HepG2 (cell line): ENCODE measurements around the gene LOX. TPM values are rescaled to one million over a fixed set of nuclear protein-coding genes. Genes with fewer than 3 reads are reported as not detected.

Experiments
- BATF2 ChIP-seq: sonication (generic); formaldehyde crosslinking; IDR thresholded peaks from 2 replicates; pipeline ENCODE4 v1.8.0; 2022; ENCODE audit warnings: mild to moderate bottlenecking, missing genetic modification reagents, moderate library complexity
- DZIP1 ChIP-seq: sonication (generic); formaldehyde crosslinking; IDR thresholded peaks from 2 replicates; pipeline ENCODE4 v1.5.0; 2020; ENCODE audit warnings: mild to moderate bottlenecking, missing genetic modification reagents
- HMGXB4 ChIP-seq, 2 experiments: sonication (generic) in 1 of 2; formaldehyde crosslinking in 1 of 2; IDR thresholded peaks; 2 replicates each; pipeline versions ENCODE4 v1.4.0 to v1.6.1; 2018 to 2020; ENCODE audit warnings: missing genetic modification reagents in 2 of 2, borderline replicate concordance in 1 of 2, low read depth in 1 of 2, mild to moderate bottlenecking in 1 of 2, missing biosample characterization in 1 of 2
- MXD1 ChIP-seq: sonication (generic); formaldehyde crosslinking; IDR thresholded peaks from 2 replicates; pipeline ENCODE4 v1.4.0; 2020; ENCODE audit warnings: mild to moderate bottlenecking, missing genetic modification reagents
- SRY ChIP-seq: sonication (generic); formaldehyde crosslinking; IDR thresholded peaks from 2 replicates; pipeline ENCODE4 v1.8.0; 2022; ENCODE audit warnings: mild to moderate bottlenecking, missing genetic modification reagents
- TBX3 ChIP-seq: fragments of 450-650 bp; IDR thresholded peaks from 2 replicates; pipeline ENCODE4 v1.6.1; 2017; ENCODE audit warnings: antibody characterized with exemption, mild to moderate bottlenecking, inconsistent platforms, borderline replicate concordance
- TCF7 ChIP-seq: sonication (generic); IDR thresholded peaks from 2 replicates; pipeline ENCODE4 v1.6.1; 2016; ENCODE audit warnings: antibody characterized with exemption, low read depth
- ZBED4 ChIP-seq: sonication (generic); formaldehyde crosslinking; IDR thresholded peaks from 2 replicates; pipeline ENCODE4 v1.4.0; 2020; ENCODE audit warnings: missing genetic modification reagents, borderline replicate concordance
- ZNF20 ChIP-seq: sonication (generic); formaldehyde crosslinking; IDR thresholded peaks from 2 replicates; pipeline ENCODE4 v1.4.0; 2020; ENCODE audit warnings: mild to moderate bottlenecking, moderate library complexity, missing genetic modification reagents
- ZNF260 ChIP-seq: sonication (generic); formaldehyde crosslinking; IDR thresholded peaks from 2 replicates; pipeline ENCODE4 v1.4.0; 2020; ENCODE audit warnings: missing genetic modification reagents, low read depth, mild to moderate bottlenecking, borderline replicate concordance
- ZNF710 ChIP-seq: sonication (generic); formaldehyde crosslinking; IDR thresholded peaks from 2 replicates; pipeline ENCODE4 v1.5.0; 2020; ENCODE audit warnings: mild to moderate bottlenecking, missing genetic modification reagents, borderline replicate concordance
- ZNF777 ChIP-seq: sonication (generic); formaldehyde crosslinking; IDR thresholded peaks from 2 replicates; pipeline ENCODE4 v1.4.0; 2020; ENCODE audit warnings: missing genetic modification reagents
- ZNF800 ChIP-seq: sonication (generic); formaldehyde crosslinking; IDR thresholded peaks from 2 replicates; pipeline ENCODE4 v1.4.0; 2020; ENCODE audit warnings: missing genetic modification reagents
- polyA plus RNA-seq, 8 experiments: library from polyadenylated mRNA; depleted of rRNA in 3 of 8; stranded (reverse) in 7 of 8; unstranded in 1 of 8; fragments of >200 nt; fragmentation: Illumina TruSeq in 4 of 8; extraction: Trizol in 4 of 8; gene quantifications; 2 replicates each; pipeline versions ENCODE4 v1.2.1 to v1.2.3, GENCODE V29; 2011 to 2016; ENCODE audit warnings: low read depth in 4 of 8, missing spikeins in 1 of 8, mixed read lengths in 1 of 8; ENCODE audit not compliant: insufficient read depth in 1 of 8
- total RNA-seq, 5 experiments: library from RNA; depleted of rRNA; stranded (reverse); fragments of >200 nt; fragmentation: Illumina TruSeq; extraction: Trizol; gene quantifications; 2 replicates each; pipeline ENCODE4 v1.2.3, GENCODE V29; 2016; ENCODE audit warnings: low read depth in 1 of 5

LOX gene
- total and polyA plus RNA-seq, 2 of the 13 experiments (the other 11 are each of a cell fraction or from before 2014, with no cell fraction given) = 0.73 to 173 TPM

- no peak for TF ChIP-seq DZIP1
- TF ChIP-seq ZNF260 (CRISPR knock-in tag) = no peak
- TF ChIP-seq TCF7 = no peak
- TF ChIP-seq TBX3 = no peak
- no peak for TF ChIP-seq ZNF20 (CRISPR knock-in tag)
- TF ChIP-seq HMGXB4 (CRISPR knock-in tag; IDR thresholded peaks at IDR 0.05; ENCODE audit: borderline replicate concordance in 1 of 2, low read depth in 1 of 2) = peak; percentile 86 to 97
- no peak for TF ChIP-seq MXD1
- peak; percentile 44; the same call in 1 of the 2 replicates for TF ChIP-seq ZNF710
- TF ChIP-seq SRY (CRISPR knock-in tag) = no peak
- peak; percentile 93 for TF ChIP-seq ZNF777
- TF ChIP-seq ZNF800 = 0 out of 2 replicates have a peak, but pooled peaks have one; percentile 68
- TF ChIP-seq BATF2 (CRISPR knock-in tag) = 0 out of 2 replicates have a peak, but pooled peaks have one; percentile 49
- peak; percentile 53; the same call in 1 of the 2 replicates for TF ChIP-seq ZBED4 (CRISPR knock-in tag)
Observed at GRCh38 chr5:122076669-122077365, 1.2 kb downstream of the LOX start (continued).
